DOHH2 (cell line): ENCODE data around the gene PWWP3B.

Experiments used
- H3F3A ChIP-seq: fragments of 200-600 bp; sonication (generic), shearing (Covaris generic); 2 replicates; pipeline ENCODE4 v1.6.0; 2016; ENCODE audit warnings: antibody characterized with exemption, mild to moderate bottlenecking; ENCODE audit not compliant: control insufficient read depth, insufficient read depth
- H3K27ac ChIP-seq: fragments of 200-600 bp; sonication (generic); 2 replicates; pipeline ENCODE4 v1.5.1; 2014; ENCODE audit warnings: low read depth, mild to moderate bottlenecking, low read length, moderate library complexity
- H3K27me3 ChIP-seq: fragments of 200-600 bp; sonication (generic); 2 replicates; pipeline ENCODE4 v1.6.1; 2014; ENCODE audit warnings: mild to moderate bottlenecking, low read length, mixed read lengths; ENCODE audit not compliant: control insufficient read depth
- H3K36me3 ChIP-seq: fragments of 200-600 bp; sonication (generic); 2 replicates; pipeline ENCODE4 v1.6.1; 2014; ENCODE audit warnings: mild to moderate bottlenecking, low read length, moderate library complexity, mixed read lengths; ENCODE audit not compliant: control insufficient read depth
- H3K4me1 ChIP-seq: fragments of 200-600 bp; sonication (generic); 2 replicates; pipeline ENCODE4 v1.6.1; 2014; ENCODE audit warnings: mild to moderate bottlenecking, low read length, mixed read lengths; ENCODE audit not compliant: control insufficient read depth
- H3K4me2 ChIP-seq: fragments of 200-600 bp; sonication (generic); 2 replicates; pipeline ENCODE4 v1.6.0; 2014; ENCODE audit warnings: mild to moderate bottlenecking, low read length, moderate library complexity
- H3K4me3 ChIP-seq: fragments of 200-600 bp; sonication (generic); 2 replicates; pipeline ENCODE4 v1.5.1; 2014; ENCODE audit warnings: mild to moderate bottlenecking, low read length, mixed read lengths
- H3K79me2 ChIP-seq: fragments of 200-600 bp; sonication (generic); 2 replicates; pipeline ENCODE4 v1.6.1; 2014; ENCODE audit warnings: mild to moderate bottlenecking, low read length, mixed read lengths; ENCODE audit not compliant: control insufficient read depth
- H3K9me2 ChIP-seq: fragments of 200-600 bp; sonication (generic); replicated peaks from 2 replicates; pipeline ENCODE4 v1.6.1; 2014; ENCODE audit warnings: mild to moderate bottlenecking, low read length, mixed read lengths; ENCODE audit not compliant: control insufficient read depth
- H3K9me3 ChIP-seq: fragments of 200-600 bp; sonication (generic); 2 replicates; pipeline ENCODE4 v1.6.1; 2014; ENCODE audit warnings: antibody characterized with exemption, low read length, mixed read lengths; ENCODE audit not compliant: control insufficient read depth, insufficient read depth
- H4K20me1 ChIP-seq: fragments of 200-600 bp; sonication (generic); 2 replicates; pipeline ENCODE4 v1.6.0; 2014; ENCODE audit warnings: low read depth, mild to moderate bottlenecking, antibody characterized with exemption, low read length, moderate library complexity; ENCODE audit not compliant: control insufficient read depth, insufficient read depth
- CTCF ChIP-seq: fragments of 200-600 bp; sonication (generic); IDR thresholded peaks from one replicate; pipeline ENCODE4 v1.5.1; 2014; ENCODE audit warnings: antibody characterized with exemption, mild to moderate bottlenecking, low read depth, low read length; ENCODE audit not compliant: poor library complexity, severe bottlenecking
- EZH2phosphoT487 ChIP-seq: fragments of 200-600 bp; sonication (generic); IDR thresholded peaks from 2 replicates; pipeline ENCODE4 v1.6.1; 2017; ENCODE audit warnings: borderline replicate concordance, mild to moderate bottlenecking, antibody characterized with exemption, low read length, moderate library complexity, mixed read lengths

Gene PWWP3B

GRCh38 chrX:106150701-106151100, 17.4 kb upstream of the PWWP3B start:
- Histone ChIP-seq H3K4me2 (no peak overlapping the region), H3K9me3 (no peaks in the 10 kb centered on the region), H3K4me1 (no peaks in the 10 kb centered on the region), H3K27me3 (no peaks in the 10 kb centered on the region), H3K27ac (no peak overlapping the region), H3K4me3 (no peak overlapping the region), H3K36me3 (no peaks in the 10 kb centered on the region), H4K20me1 (no peaks in the 10 kb centered on the region), H3F3A (no peaks in the 10 kb centered on the region), H3K9me2 (no peaks in the 10 kb centered on the region), H3K79me2 (no peaks in the 10 kb centered on the region)
- TF ChIP-seq CTCF, result no peak
- no peak for TF ChIP-seq EZH2phosphoT487

- Histone ChIP-seq H4K20me1 (no peaks in the 10 kb centered on the region), H3K36me3 (no peaks in the 10 kb centered on the region), H3K4me3 (no peak overlapping the region), H3K4me2 (no peak overlapping the region), H3K79me2 (no peaks in the 10 kb centered on the region), H3K4me1 (no peaks in the 10 kb centered on the region), H3K9me2 (no peaks in the 10 kb centered on the region), H3K27me3 (no peaks in the 10 kb centered on the region), H3K27ac (no peak overlapping the region), H3K9me3 (no peaks in the 10 kb centered on the region), H3F3A (no peaks in the 10 kb centered on the region)
- TF ChIP-seq CTCF (no peak), EZH2phosphoT487 (no peak)
These were observed 8.2 kb upstream of the PWWP3B start for GRCh38 chrX:106159861-106160282.

- no peaks in the 10 kb centered on the region for H3K27me3 ChIP-seq
- no peak overlapping the region for H3K4me2 ChIP-seq
- H3K9me2 ChIP-seq, result no peaks in the 10 kb centered on the region
- H3K36me3 ChIP-seq, result no peaks in the 10 kb centered on the region
- no peaks in the 10 kb centered on the region for H3K9me3 ChIP-seq
- TF ChIP-seq CTCF (no peak), EZH2phosphoT487 (no peak)
- H3K4me1 ChIP-seq, result no peaks in the 10 kb centered on the region
- no peaks in the 10 kb centered on the region for H3F3A ChIP-seq
- no peak overlapping the region for H3K4me3 ChIP-seq
- no peaks in the 10 kb centered on the region for H3K79me2 ChIP-seq
- H4K20me1 ChIP-seq, result no peaks in the 10 kb centered on the region
- H3K27ac ChIP-seq, result no peak overlapping the region
These were observed 2.2 kb downstream of the PWWP3B start for GRCh38 chrX:106170318-106170717.
